Thoracic aorta (tissue), 2 donors: ENCODE results near the gene STK32B. TPM values are rescaled to one million over a fixed set of nuclear protein-coding genes. Genes with fewer than 3 reads are reported as not detected.
"Not testable (repeated sequence)": the region's sequence is repeated elsewhere in the genome, so short reads cannot be mapped to it uniquely, and the experiment has no call there.

Experiments
- ATAC-seq: fragments of 150-250 bp; one replicate; pipeline ENCODE4 v1.8.0; 2017; ENCODE audit warnings: low read depth; ENCODE audit not compliant: insufficient number of reproducible peaks, low FRiP score
- DNase-seq: peaks from one replicate; pipeline ENCODE4 v3.0.0-alpha.2; 2020; ENCODE audit warnings: low spot score
- H3K27ac ChIP-seq, 2 donors: fragments of 200-600 bp; sonication (generic); 1 replicate in 1 of 2; 2 replicates in 1 of 2; pipeline ENCODE4 v1.5.1; 2016; ENCODE audit warnings: mild to moderate bottlenecking in 2 of 2, moderate library complexity in 2 of 2
- H3K27me3 ChIP-seq: fragments of 200-600 bp; sonication (generic); replicated peaks from 2 replicates; pipeline ENCODE4 v1.6.0; 2016; ENCODE audit warnings: mild to moderate bottlenecking; ENCODE audit not compliant: insufficient read depth
- H3K36me3 ChIP-seq: fragments of 200-600 bp; sonication (generic); one replicate; pipeline ENCODE4 v1.5.1; 2016
- H3K4me1 ChIP-seq, 2 donors: fragments of 200-600 bp; sonication (generic); 1 replicate in 1 of 2; 2 replicates in 1 of 2; pipeline versions ENCODE4 v1.5.1 to v1.6.0; 2016; ENCODE audit warnings: low read depth in 2 of 2, mild to moderate bottlenecking in 1 of 2; ENCODE audit not compliant: control insufficient read depth in 1 of 2
- H3K4me3 ChIP-seq: fragments of 200-600 bp; sonication (generic); 2 replicates; pipeline ENCODE4 v1.5.1; 2016; ENCODE audit warnings: mild to moderate bottlenecking
- H3K9me3 ChIP-seq: fragments of 200-600 bp; sonication (generic); 2 replicates; pipeline ENCODE4 v1.5.1; 2016
- total RNA-seq, 2 donors: library from RNA; depleted of rRNA; stranded (reverse); fragments of >200 nt; gene quantifications; one replicate each; pipeline versions ENCODE4 v1.1.0 to v1.2.3, GENCODE V29; 2016
- TF ChIP-seq, protein P1 (sequence below): fragments of 200-600 bp; sonication (generic); IDR thresholded peaks from one replicate; pipeline ENCODE4 v1.5.1; 2019; ENCODE audit warnings: antibody characterized with exemption

Gene STK32B
- total RNA-seq, 2 donors from 2014 or later: 4.5 to 7.0 TPM

- Histone ChIP-seq H3K36me3 (no peaks in the 10 kb centered on the region), H3K27ac (no peak overlapping the region), H3K4me1 (no peaks in the 10 kb centered on the region), H3K27me3 (no peaks in the 10 kb centered on the region), H3K4me3 (no peak overlapping the region), H3K9me3 (no peaks in the 10 kb centered on the region)
- TF ChIP-seq, protein P1, sequence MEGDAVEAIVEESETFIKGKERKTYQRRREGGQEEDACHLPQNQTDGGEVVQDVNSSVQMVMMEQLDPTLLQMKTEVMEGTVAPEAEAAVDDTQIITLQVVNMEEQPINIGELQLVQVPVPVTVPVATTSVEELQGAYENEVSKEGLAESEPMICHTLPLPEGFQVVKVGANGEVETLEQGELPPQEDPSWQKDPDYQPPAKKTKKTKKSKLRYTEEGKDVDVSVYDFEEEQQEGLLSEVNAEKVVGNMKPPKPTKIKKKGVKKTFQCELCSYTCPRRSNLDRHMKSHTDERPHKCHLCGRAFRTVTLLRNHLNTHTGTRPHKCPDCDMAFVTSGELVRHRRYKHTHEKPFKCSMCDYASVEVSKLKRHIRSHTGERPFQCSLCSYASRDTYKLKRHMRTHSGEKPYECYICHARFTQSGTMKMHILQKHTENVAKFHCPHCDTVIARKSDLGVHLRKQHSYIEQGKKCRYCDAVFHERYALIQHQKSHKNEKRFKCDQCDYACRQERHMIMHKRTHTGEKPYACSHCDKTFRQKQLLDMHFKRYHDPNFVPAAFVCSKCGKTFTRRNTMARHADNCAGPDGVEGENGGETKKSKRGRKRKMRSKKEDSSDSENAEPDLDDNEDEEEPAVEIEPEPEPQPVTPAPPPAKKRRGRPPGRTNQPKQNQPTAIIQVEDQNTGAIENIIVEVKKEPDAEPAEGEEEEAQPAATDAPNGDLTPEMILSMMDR: no peak
- no peak for DNase-seq
- ATAC-seq: no peak
These were observed 240.8 kb downstream of the STK32B start for GRCh38 chr4:5292101-5292500.

DNA sequence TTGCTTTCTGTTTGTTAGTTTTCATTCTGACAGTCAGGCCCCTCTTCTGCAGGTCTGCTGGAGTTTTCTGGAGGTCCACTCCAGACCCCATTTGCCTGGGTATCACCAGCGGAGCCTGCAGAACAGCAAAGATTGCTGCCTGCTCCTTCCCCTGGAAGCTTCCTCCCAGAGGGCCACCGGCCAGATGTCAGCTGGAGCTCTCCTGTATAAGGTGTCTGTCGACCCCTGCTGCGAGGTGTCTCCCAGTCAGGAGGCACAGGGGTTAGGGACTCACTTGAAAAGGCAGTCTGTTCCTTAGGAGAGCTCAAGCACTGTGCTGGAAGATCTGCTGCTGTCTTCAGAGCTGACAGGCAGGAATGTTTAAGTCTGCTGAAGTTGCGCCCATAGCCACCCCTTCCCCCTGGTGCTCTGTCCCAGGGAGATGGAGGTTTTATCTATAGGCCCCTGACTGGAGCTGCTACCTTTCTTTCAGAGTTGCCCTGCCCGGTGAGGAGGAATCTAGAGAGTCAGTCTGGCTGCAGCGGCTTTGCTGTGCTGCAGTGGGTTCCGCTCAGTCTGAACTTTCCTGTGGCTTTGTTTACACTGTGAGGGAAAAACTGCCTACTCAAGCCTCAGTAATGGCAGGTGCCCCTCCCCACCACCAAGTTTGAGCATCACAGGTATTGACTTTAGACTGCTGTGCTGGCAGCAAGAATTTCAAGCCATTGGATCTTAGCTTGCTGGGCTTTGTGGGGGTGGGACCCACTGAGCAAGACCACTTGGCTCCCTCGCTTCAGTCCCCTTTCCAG, 246.9 kb downstream of the STK32B start:
- not testable (repeated sequence) for DNase-seq, H3K36me3 ChIP-seq, ATAC-seq, H3K4me3 ChIP-seq, H3K4me1 ChIP-seq, H3K9me3 ChIP-seq, H3K27me3 ChIP-seq, H3K27ac ChIP-seq

DNA sequence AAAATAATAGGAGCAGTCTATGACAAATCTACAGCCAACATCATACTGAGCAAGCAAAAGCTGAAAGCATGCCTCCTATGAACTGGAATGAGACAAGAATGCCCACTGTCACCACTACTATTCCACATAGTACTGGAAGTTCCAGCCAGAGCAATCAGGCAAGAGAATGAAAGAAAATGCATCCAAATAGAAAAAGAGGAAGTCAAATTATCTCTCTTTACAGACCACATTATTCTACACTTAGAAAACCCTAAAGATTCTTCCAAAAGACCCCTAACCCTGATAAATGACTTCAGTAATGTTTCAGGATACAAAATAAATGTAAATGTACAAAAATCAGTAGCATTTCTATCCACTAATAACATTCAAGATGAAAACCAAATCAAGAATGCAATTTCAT, 249.0 kb downstream of the STK32B start:
- Histone ChIP-seq H3K4me1 (no peaks in the 10 kb centered on the region), H3K27ac (no peak overlapping the region), H3K36me3 (no peaks in the 10 kb centered on the region), H3K4me3 (no peak overlapping the region), H3K9me3 (no peaks in the 10 kb centered on the region), H3K27me3 (no peaks in the 10 kb centered on the region)
- no peak for DNase-seq
- TF ChIP-seq, protein P1: no peak
- ATAC-seq: no peak

- TF ChIP-seq, protein P1: no peak
- ATAC-seq: no peak
- no peak for DNase-seq
- Histone ChIP-seq H3K9me3 (peaks cover 4% of the 10 kb centered on the region), H3K27ac (no peak overlapping the region), H3K4me1 (no peaks in the 10 kb centered on the region), H3K36me3 (no peaks in the 10 kb centered on the region), H3K4me3 (no peak overlapping the region), H3K27me3 (no peaks in the 10 kb centered on the region)
These were observed 256.6 kb downstream of the STK32B start for GRCh38 chr4:5307928-5308327.

DNA sequence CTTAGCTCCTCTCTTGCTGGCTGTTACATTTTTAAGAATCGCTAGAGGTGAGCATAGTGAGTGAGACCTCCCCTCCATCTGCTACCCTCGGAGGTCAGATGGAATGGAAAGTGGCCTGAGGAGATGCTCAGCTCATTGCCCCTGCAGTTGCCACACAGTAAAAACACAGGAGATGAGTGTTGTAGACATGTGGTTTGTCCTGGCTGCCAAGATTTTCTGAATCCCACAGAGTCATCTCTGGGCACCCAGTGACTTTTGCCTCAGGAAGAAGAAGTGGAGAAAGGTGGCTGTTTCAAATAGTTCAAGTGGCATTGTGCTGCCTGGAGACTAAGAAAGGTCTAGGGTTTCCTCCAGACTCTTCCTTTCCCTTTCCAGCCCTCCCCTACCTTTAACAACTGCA, 271.0 kb downstream of the STK32B start:
- Histone ChIP-seq H3K9me3 (no peaks in the 10 kb centered on the region), H3K36me3 (no peaks in the 10 kb centered on the region), H3K4me3 (no peak overlapping the region), H3K27ac (no peak overlapping the region), H3K27me3 (no peaks in the 10 kb centered on the region), H3K4me1 (no peaks in the 10 kb centered on the region)
- DNase-seq: no peak
- no peak for ATAC-seq
- TF ChIP-seq, protein P1: no peak
